Measurements from ENCODE around the gene CD6. TPM values are rescaled to one million over a fixed set of nuclear protein-coding genes. Genes with fewer than 3 reads are reported as not detected.
"Not testable (repeated sequence)": the region's sequence is repeated elsewhere in the genome, so short reads cannot be mapped to it uniquely, and the experiment has no call there.

CD6 gene
- polyA plus RNA-seq, 4 donors: 0.67 to 1.6 (median 1.0) TPM

- peak in 1 of 4 donors; percentile 24 for DNase-seq (ENCODE audit: low read depth in 4 of 4, low spot score in 3 of 4)
These were observed 19.4 kb upstream of the CD6 start, which contains the start of gene SLC15A3 for GRCh38 chr11:60951904-60952741. Gene SLC15A3, minus strand, starts transcription at chr11:60952176. Its CDS starts 625 bp downstream, at chr11:60951551.

- DNase-seq (ENCODE audit: low read depth in 4 of 4, low spot score in 3 of 4): no peak
These were observed 18.7 kb upstream of the CD6 start for GRCh38 chr11:60952742-60953170.

- DNase-seq (ENCODE audit: low read depth in 4 of 4, low spot score in 3 of 4): no peak
These were observed 17.7 kb upstream of the CD6 start for GRCh38 chr11:60953781-60954180.

- no peak for DNase-seq (ENCODE audit: low read depth in 4 of 4, low spot score in 3 of 4)
These were observed 17.1 kb upstream of the CD6 start for GRCh38 chr11:60954421-60954820.

GRCh38 chr11:60955571-60955970 lies 15.9 kb upstream of the CD6 start:
- DNase-seq (ENCODE audit: low read depth in 4 of 4, low spot score in 3 of 4): no peak

- DNase-seq (ENCODE audit: low read depth in 4 of 4, low spot score in 3 of 4): no peak
These were observed 14.3 kb upstream of the CD6 start for GRCh38 chr11:60957188-60957587.

- DNase-seq (ENCODE audit: low read depth in 4 of 4, low spot score in 3 of 4): no peak
These were observed 12.0 kb upstream of the CD6 start for GRCh38 chr11:60959431-60959830.

- DNase-seq (ENCODE audit: low read depth in 4 of 4, low spot score in 3 of 4): no peak
These were observed 11.1 kb upstream of the CD6 start for GRCh38 chr11:60960405-60960804.

- no peak for DNase-seq (ENCODE audit: low read depth in 4 of 4, low spot score in 3 of 4)
These were observed 6.7 kb upstream of the CD6 start for GRCh38 chr11:60964801-60965200.

GRCh38 chr11:60966890-60967289 lies 4.6 kb upstream of the CD6 start:
- DNase-seq (ENCODE audit: low read depth in 4 of 4, low spot score in 3 of 4): no peak

GRCh38 chr11:60968223-60968622 lies 3.3 kb upstream of the CD6 start:
- DNase-seq (ENCODE audit: low read depth in 4 of 4, low spot score in 3 of 4): no peak

- no peak for DNase-seq (ENCODE audit: low read depth in 4 of 4, low spot score in 3 of 4)
These were observed 1.1 kb upstream of the CD6 start for GRCh38 chr11:60970369-60970774.

- DNase-seq (ENCODE audit: low read depth in 4 of 4, low spot score in 3 of 4): no peak
These were observed 590 bp upstream of the CD6 start for GRCh38 chr11:60970890-60971289.

GRCh38 chr11:60972182-60973030 lies 926 bp downstream of the CD6 start:
- DNase-seq (ENCODE audit: low read depth in 4 of 4, low spot score in 3 of 4): no peak

- no peak for DNase-seq (ENCODE audit: low read depth in 4 of 4, low spot score in 3 of 4)
These were observed 2.2 kb downstream of the CD6 start for GRCh38 chr11:60973699-60974098.

- not testable (repeated sequence) for DNase-seq (ENCODE audit: low read depth in 4 of 4, low spot score in 3 of 4)
These were observed 2.8 kb downstream of the CD6 start for GRCh38 chr11:60974316-60974715.

- DNase-seq (ENCODE audit: low read depth in 4 of 4, low spot score in 3 of 4): no peak
These were observed 3.2 kb downstream of the CD6 start for GRCh38 chr11:60974726-60975125.

- no peak for DNase-seq (ENCODE audit: low read depth in 4 of 4, low spot score in 3 of 4)
These were observed 5.7 kb downstream of the CD6 start for GRCh38 chr11:60977224-60977623.

GRCh38 chr11:60977836-60978235 lies 6.4 kb downstream of the CD6 start:
- DNase-seq (ENCODE audit: low read depth in 4 of 4, low spot score in 3 of 4): no peak

GRCh38 chr11:60978546-60979380 lies 7.3 kb downstream of the CD6 start:
- DNase-seq (ENCODE audit: low read depth in 4 of 4, low spot score in 3 of 4): no peak

GRCh38 chr11:60981515-60981914 lies 10.0 kb downstream of the CD6 start:
- DNase-seq (ENCODE audit: low read depth in 4 of 4, low spot score in 3 of 4): no peak

All from right renal pelvis (tissue), 4 donors.